Measurements from ENCODE around the gene PPP1R10. TPM values are rescaled to one million over a fixed set of nuclear protein-coding genes. Genes with fewer than 3 reads are reported as not detected.

Gene PPP1R10
- total and polyA plus RNA-seq, 2 of the 13 experiments (the other 11 are each of a cell fraction or from before 2014, with no cell fraction given) = 26.3 to 38.4 TPM

GRCh38 chr6:30626484-30627366, 9.7 kb upstream of the PPP1R10 start, which contains the start of gene ATAT1 (continued):
- peak; percentile 77 for TF ChIP-seq ETV5 (CRISPR knock-in tag; IDR thresholded peaks at IDR 0.05; ENCODE audit: borderline replicate concordance)
- TF ChIP-seq ZKSCAN1 (IDR thresholded peaks at IDR 0.05; ENCODE audit: low read length) = no peak
- TF ChIP-seq STAG1 (CRISPR knock-in tag; IDR thresholded peaks at IDR 0.05) = peak; percentile 59
- TF ChIP-seq HNRNPUL1 (IDR thresholded peaks at IDR 0.05; ENCODE audit: low read depth, low read length) = no peak
- peak; percentile 34 for TF ChIP-seq MNT (IDR thresholded peaks at IDR 0.05)
- no peak for TF ChIP-seq PREB (CRISPR knock-in tag; IDR thresholded peaks at IDR 0.05)
- no peak for TF ChIP-seq GPN1 (CRISPR knock-in tag; IDR thresholded peaks at IDR 0.05; ENCODE audit: borderline replicate concordance)
- peak; percentile 62; the same call in 1 of the 2 replicates for TF ChIP-seq GATAD2A (CRISPR knock-in tag; IDR thresholded peaks at IDR 0.05)
- TF ChIP-seq MED13 (CRISPR knock-in tag; IDR thresholded peaks at IDR 0.05) = no peak; the same call in 1 of the 2 replicates
- TF ChIP-seq NCOA1 (CRISPR knock-in tag; IDR thresholded peaks at IDR 0.05) = 0 out of 2 replicates have a peak, but pooled peaks have one; percentile 87
- peak; percentile 88 for TF ChIP-seq KDM5A (IDR thresholded peaks at IDR 0.05; ENCODE audit: borderline replicate concordance, low read length)
- no peak for TF ChIP-seq ZBTB21 (CRISPR knock-in tag; IDR thresholded peaks at IDR 0.05)
- TF ChIP-seq GRHL1 (CRISPR knock-in tag; conservative IDR thresholded peaks at IDR 0.05) = no peak
- TF ChIP-seq NFYC (CRISPR knock-in tag; IDR thresholded peaks at IDR 0.05) = no peak; the same call in none of the 2 replicates
- peak; percentile 90 for TF ChIP-seq ZNF501 (CRISPR knock-in tag; IDR thresholded peaks at IDR 0.05)
- peak; percentile 83 to 94; a peak in 3 of 4 replicates for TF ChIP-seq NR2F1 (CRISPR knock-in tag; IDR thresholded peaks at IDR 0.05)
- TF ChIP-seq ARHGAP35 (CRISPR knock-in tag; IDR thresholded peaks at IDR 0.05; ENCODE audit: borderline replicate concordance) = peak; percentile 79; the same call in 1 of the 2 replicates
- TF ChIP-seq ARNT2 (CRISPR knock-in tag; IDR thresholded peaks at IDR 0.05; ENCODE audit: low read depth) = peak; percentile 67; the same call in 1 of the 2 replicates
- no peak for TF ChIP-seq CEBPZ (IDR thresholded peaks at IDR 0.05; ENCODE audit: low read length)
- peak; percentile 90 for TF ChIP-seq ZNF883 (CRISPR knock-in tag; IDR thresholded peaks at IDR 0.05; ENCODE audit: not compliant biosample characterization)
